Suprapubic skin (tissue), 4 donors: ENCODE results near the gene RANBP3L. TPM values are rescaled to one million over a fixed set of nuclear protein-coding genes. Genes with fewer than 3 reads are reported as not detected.
A peak's percentile ranks its signal among the peaks of the same experiment; 100 is the strongest.
"Not testable (repeated sequence)": the region's sequence is repeated elsewhere in the genome, so short reads cannot be mapped to it uniquely, and the experiment has no call there.

ENCODE experiments used
- DNase-seq, 2 donors: peaks; one replicate each; pipeline ENCODE4 v3.0.0-alpha.2; 2019; ENCODE audit warnings: low spot score in 2 of 2
- H3K27ac ChIP-seq: fragments of 200-600 bp; sonication (generic); one replicate; pipeline ENCODE4 v1.5.1; 2019
- H3K27me3 ChIP-seq: fragments of 200-600 bp; sonication (generic); one replicate; pipeline ENCODE4 v1.5.1; 2019
- H3K36me3 ChIP-seq: fragments of 200-600 bp; sonication (generic); one replicate; pipeline ENCODE4 v1.5.1; 2019
- H3K4me1 ChIP-seq: fragments of 200-600 bp; sonication (generic); one replicate; pipeline ENCODE4 v1.5.1; 2019
- H3K4me3 ChIP-seq: fragments of 200-600 bp; sonication (generic); one replicate; pipeline ENCODE4 v1.5.1; 2019; ENCODE audit warnings: mild to moderate bottlenecking
- H3K9me3 ChIP-seq: fragments of 200-600 bp; sonication (generic); one replicate; pipeline ENCODE4 v1.5.1; 2019
- EP300 ChIP-seq: sonication (generic); formaldehyde crosslinking; IDR thresholded peaks from one replicate; pipeline ENCODE4 v1.6.1; 2017; ENCODE audit warnings: antibody characterized with exemption
- POLR2A ChIP-seq, 2 donors: fragments of 450-650 bp; IDR thresholded peaks; one replicate each; pipeline ENCODE4 v1.6.1; 2017; ENCODE audit warnings: antibody characterized with exemption in 2 of 2, mild to moderate bottlenecking in 2 of 2, moderate library complexity in 2 of 2
- POLR2AphosphoS5 ChIP-seq, 3 donors: sonication (generic); formaldehyde crosslinking; IDR thresholded peaks; one replicate each; pipeline ENCODE4 v1.6.1; 2017; ENCODE audit warnings: antibody characterized with exemption in 3 of 3
- WGBS: methylation state at CpG from one replicate; pipeline ENCODE4 v1.1.5; 2018; 5-methylcytosine and 5-hydroxymethylcytosine counted together
- total RNA-seq, 4 donors: library from RNA; depleted of rRNA; stranded (reverse); fragments of >200 nt; gene quantifications; one replicate each; pipeline ENCODE4 v1.1.0, GENCODE V29; 2016
- TF ChIP-seq, protein P1 (sequence below), 2 donors: fragments of 200-600 bp in 1 of 2; fragments of 450-650 bp in 1 of 2; sonication (generic) in 1 of 2; IDR thresholded peaks; one replicate each; pipeline ENCODE4 v1.5.1; 2016 to 2019; ENCODE audit warnings: antibody characterized with exemption in 2 of 2, mild to moderate bottlenecking in 1 of 2, moderate library complexity in 1 of 2

The RANBP3L gene
- total RNA-seq, 4 donors from 2014 or later: 0.95 to 2.8 (median 1.5) TPM

DNA sequence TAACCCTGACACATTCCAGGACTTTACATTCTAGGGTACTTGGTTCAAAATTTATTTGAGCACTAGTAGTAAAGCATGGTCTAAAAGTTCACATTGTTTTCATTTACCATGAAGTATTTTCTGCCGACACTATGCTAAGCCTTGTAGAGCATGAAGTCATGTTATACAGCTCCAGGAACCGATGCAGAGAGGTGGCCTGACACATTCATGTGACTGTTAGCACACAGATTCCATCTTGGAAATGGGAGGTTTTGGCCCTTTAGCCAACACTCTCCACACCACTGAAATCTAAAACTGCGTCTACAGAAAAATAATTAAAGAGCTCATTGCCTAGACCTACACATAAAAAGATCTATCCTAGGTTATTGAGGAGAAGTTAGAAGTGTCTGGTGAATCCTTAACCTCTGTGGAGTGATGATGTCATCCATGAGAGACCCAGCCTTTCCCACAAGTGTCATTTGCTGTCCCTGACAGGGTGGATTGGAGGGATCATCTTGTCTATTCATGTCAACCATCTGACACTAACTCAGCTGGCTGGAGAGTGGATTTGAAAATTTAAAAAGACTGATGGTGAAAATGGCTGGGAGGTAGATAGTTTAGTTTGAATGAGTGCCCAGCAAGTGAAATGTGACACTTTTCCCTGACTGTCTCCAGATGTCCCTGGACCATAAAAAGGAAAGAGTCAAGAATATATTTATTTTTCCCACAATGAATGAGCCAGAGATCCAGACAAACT is 1.3 kb downstream of the RANBP3L start:
- 69% methylated on average over 3 of the region's 3 CpGs for WGBS
- no peaks in the 10 kb centered on the region for H3K27me3 ChIP-seq
- peaks cover 23% of the 10 kb centered on the region for H3K4me1 ChIP-seq
- H3K9me3 ChIP-seq: no peaks in the 10 kb centered on the region
- no peaks in the 10 kb centered on the region for H3K36me3 ChIP-seq
- peak overlapping the region; percentile 32 for H3K4me3 ChIP-seq
- TF ChIP-seq, protein P1, sequence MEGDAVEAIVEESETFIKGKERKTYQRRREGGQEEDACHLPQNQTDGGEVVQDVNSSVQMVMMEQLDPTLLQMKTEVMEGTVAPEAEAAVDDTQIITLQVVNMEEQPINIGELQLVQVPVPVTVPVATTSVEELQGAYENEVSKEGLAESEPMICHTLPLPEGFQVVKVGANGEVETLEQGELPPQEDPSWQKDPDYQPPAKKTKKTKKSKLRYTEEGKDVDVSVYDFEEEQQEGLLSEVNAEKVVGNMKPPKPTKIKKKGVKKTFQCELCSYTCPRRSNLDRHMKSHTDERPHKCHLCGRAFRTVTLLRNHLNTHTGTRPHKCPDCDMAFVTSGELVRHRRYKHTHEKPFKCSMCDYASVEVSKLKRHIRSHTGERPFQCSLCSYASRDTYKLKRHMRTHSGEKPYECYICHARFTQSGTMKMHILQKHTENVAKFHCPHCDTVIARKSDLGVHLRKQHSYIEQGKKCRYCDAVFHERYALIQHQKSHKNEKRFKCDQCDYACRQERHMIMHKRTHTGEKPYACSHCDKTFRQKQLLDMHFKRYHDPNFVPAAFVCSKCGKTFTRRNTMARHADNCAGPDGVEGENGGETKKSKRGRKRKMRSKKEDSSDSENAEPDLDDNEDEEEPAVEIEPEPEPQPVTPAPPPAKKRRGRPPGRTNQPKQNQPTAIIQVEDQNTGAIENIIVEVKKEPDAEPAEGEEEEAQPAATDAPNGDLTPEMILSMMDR (IDR thresholded peaks at IDR 0.05): no peak
- TF ChIP-seq POLR2A (IDR thresholded peaks at IDR 0.05) (no peak), POLR2AphosphoS5 (IDR thresholded peaks at IDR 0.05) (no peak), EP300 (no peak)
- peak overlapping the region; percentile 59 for H3K27ac ChIP-seq
- DNase-seq: no peak

DNA sequence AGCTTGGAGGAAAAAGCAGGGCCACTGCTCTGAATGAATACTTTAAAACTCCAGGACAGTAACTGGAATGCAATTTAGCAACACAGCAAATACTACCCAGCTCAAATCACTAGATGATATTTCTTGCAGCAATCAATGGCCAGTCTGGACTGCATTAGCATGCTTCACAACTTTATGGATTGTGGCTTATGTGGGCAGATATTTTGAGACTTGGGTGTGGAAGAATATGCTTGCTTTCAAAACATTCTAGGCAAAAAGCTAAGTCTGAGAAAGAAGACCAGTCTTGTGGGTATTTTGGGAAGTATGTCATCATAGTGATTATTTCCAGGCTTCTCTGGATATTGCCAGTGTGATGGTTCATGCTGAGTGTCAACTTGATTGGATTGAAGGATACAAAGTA is 3.1 kb downstream of the RANBP3L start:
- Histone ChIP-seq H3K4me3 (no peak overlapping the region), H3K27me3 (no peaks in the 10 kb centered on the region), H3K27ac (no peak overlapping the region), H3K9me3 (no peaks in the 10 kb centered on the region), H3K36me3 (no peaks in the 10 kb centered on the region), H3K4me1 (peaks cover 23% of the 10 kb centered on the region)
- no peak for DNase-seq
- TF ChIP-seq, protein P1 (IDR thresholded peaks at IDR 0.05): no peak
- no peak for TF ChIP-seq EP300
- TF ChIP-seq POLR2AphosphoS5 (IDR thresholded peaks at IDR 0.05): no peak
- TF ChIP-seq POLR2A (IDR thresholded peaks at IDR 0.05): no peak

DNA sequence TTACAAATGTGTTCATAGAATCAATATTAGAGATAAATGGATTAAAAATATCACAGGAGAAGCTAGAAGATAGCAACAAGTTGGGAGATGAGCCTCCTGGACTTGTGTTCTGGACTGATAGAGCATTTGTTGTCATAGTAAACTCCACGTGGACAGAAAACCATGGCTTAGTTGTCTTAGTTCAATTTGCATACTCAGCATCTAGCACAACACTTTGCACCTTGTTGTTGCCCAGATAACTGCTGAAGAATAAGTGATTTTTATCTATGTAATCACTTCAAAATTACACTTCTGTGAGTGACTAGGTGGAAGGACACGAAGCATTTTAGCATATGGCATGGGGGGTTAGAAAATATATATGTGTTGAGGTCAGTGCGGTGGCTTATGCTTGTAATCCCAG is 4.0 kb downstream of the RANBP3L start:
- Histone ChIP-seq H3K27ac (no peak overlapping the region), H3K4me3 (no peak overlapping the region), H3K36me3 (no peaks in the 10 kb centered on the region), H3K27me3 (no peaks in the 10 kb centered on the region), H3K9me3 (no peaks in the 10 kb centered on the region), H3K4me1 (peaks cover 21% of the 10 kb centered on the region)
- DNase-seq: no peak
- 90% methylated on average over 3 of the region's 3 CpGs for WGBS
- TF ChIP-seq POLR2A (IDR thresholded peaks at IDR 0.05) (no peak), EP300 (no peak)

DNA sequence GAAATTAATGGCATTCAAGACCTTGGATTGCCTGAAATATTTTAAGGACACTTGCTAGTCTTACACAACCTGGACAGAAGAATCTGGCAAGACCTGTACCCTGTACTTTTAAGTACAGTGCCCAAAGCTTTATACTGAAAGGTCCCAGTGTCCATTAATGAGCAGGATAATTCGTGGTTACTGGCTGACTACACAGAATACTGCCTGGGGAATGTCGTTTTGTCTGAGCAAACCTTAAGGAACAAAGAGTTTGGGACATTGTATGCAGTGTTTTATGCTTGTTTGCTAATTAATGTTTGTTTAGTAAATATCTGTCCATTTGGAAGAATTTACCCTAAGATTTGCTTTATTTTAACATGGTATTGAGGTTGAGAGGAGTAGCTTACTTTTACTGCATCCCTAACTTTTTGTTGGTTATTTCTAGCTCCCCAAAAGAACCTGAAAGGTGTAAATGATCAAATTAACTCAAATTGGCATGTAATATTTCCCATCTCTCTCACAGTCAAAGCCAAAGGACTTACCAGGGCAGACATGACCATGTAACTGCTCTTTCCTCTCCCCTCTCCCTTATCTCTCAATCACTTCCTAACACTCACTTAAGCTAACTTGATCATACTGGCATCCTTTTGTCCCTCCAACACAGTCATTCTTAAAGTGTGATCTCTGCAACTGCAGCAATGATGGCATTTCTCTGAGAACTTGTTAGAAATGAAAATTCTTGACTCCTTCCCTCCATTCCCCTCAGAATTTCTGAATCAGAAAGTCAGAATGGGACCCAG is 15.7 kb downstream of the RANBP3L start:
- no peak for DNase-seq
- H3K4me3 ChIP-seq: no peak overlapping the region
- no peaks in the 10 kb centered on the region for H3K27me3 ChIP-seq
- no peaks in the 10 kb centered on the region for H3K9me3 ChIP-seq
- H3K27ac ChIP-seq: no peak overlapping the region
- WGBS: 49% methylated on average over 2 of the region's 2 CpGs
- no peaks in the 10 kb centered on the region for H3K36me3 ChIP-seq
- TF ChIP-seq, protein P1 (IDR thresholded peaks at IDR 0.05): no peak
- TF ChIP-seq POLR2A (IDR thresholded peaks at IDR 0.05): no peak
- TF ChIP-seq POLR2AphosphoS5 (IDR thresholded peaks at IDR 0.05): no peak
- peaks cover 8% of the 10 kb centered on the region for H3K4me1 ChIP-seq

DNA sequence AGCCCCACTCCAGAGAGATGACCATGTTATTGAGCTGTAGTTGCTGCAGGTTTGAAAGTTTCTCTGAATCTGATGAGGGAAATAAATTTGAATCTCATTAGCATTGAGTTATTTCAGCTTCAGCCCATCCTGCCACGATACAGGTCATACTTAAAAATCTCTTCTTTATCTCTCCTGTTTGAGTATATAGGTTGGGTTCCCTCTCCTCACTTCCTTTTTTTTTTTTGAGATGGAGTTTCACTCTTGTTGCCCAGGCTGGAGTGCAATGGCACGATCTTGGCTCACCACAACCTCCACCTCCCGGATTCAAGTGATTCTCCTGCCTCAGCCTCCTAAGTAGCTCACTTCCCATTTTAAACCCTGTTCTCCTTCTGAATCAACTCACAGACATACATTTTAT is 17.9 kb downstream of the RANBP3L start:
- not testable (repeated sequence) for H3K4me1 ChIP-seq, DNase-seq, H3K27ac ChIP-seq, H3K27me3 ChIP-seq, H3K4me3 ChIP-seq, H3K36me3 ChIP-seq, H3K9me3 ChIP-seq
- 93% methylated on average over 3 of the region's 3 CpGs for WGBS

DNA sequence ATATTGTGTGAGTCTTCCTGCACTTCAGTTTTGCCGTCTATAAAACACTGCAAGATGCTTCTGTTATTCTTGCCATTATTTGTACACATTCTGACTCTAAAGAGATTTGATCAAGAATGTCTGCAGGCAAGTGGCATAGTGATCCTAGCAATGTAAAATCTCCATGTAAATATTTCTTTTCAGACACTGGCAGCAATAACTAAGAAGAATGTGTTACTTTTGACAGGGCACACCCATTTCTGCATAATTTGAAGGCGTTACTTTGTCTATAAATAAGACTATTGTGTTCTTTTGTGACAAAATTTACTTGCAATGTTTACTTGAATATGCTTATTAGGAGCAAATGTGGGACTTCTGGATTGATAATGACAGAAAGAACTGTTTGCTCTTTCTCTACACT is 20.1 kb downstream of the RANBP3L start:
- Histone ChIP-seq H3K27me3 (no peaks in the 10 kb centered on the region), H3K27ac (no peak overlapping the region), H3K4me1 (peaks cover 13% of the 10 kb centered on the region), H3K36me3 (no peaks in the 10 kb centered on the region), H3K4me3 (no peak overlapping the region), H3K9me3 (no peaks in the 10 kb centered on the region)
- DNase-seq: no peak
- WGBS: 43% methylated on average over 2 of the region's 2 CpGs
- TF ChIP-seq POLR2A (IDR thresholded peaks at IDR 0.05) (no peak), POLR2AphosphoS5 (IDR thresholded peaks at IDR 0.05) (no peak), EP300 (no peak)
- TF ChIP-seq, protein P1 (IDR thresholded peaks at IDR 0.05): no peak
